HepG2 (cell line): ENCODE results near the gene KAT14. TPM values are rescaled to one million over a fixed set of nuclear protein-coding genes. Genes with fewer than 3 reads are reported as not detected.
A peak's percentile ranks its signal among the peaks of the same experiment; 100 is the strongest.

ENCODE experiments used
- ATAC-seq: fragments of 200-7000 bp; cut with Tn5 transposase; 3 replicates; pipeline ENCODE4 v1.9.1; 2020; ENCODE audit warnings: mild to moderate bottlenecking, moderate library complexity
- BruUV-seq: library from RNA; stranded (reverse); fragments of 400-500 nt; replicated peaks from 2 replicates; lab custom pipeline; 2021; lab: Mats Ljungman, UMichigan
- CTCF ChIA-PET: fragments of 300-600 bp; formaldehyde crosslinking; extraction: SDS; loops from one replicate; lab custom pipeline; 2021; ENCODE audit warnings: low total read pairs, inconsistent platforms, low intra/inter-chr PET ratio; lab: Yijun Ruan, JAX
- POLR2A ChIA-PET: fragments of 350-600 bp; sonication (Branson Sonifier 250); formaldehyde crosslinking; loops from one replicate; lab custom pipeline; 2020; ENCODE audit warnings: antibody characterized with exemption, inconsistent platforms; lab: Yijun Ruan, JAX
- DNase-seq: peaks from one replicate; pipeline ENCODE4 v3.0.0-alpha.2; 2015; ENCODE audit warnings: low spot score
- FAIRE-seq: peaks from 3 replicates; lab custom pipeline; 2011; peaks lifted over from hg19 to GRCh38; lab: Jason Lieb, UNC
- H2AFZ ChIP-seq: one replicate; pipeline ENCODE4 v1.6.1; 2011; ENCODE audit warnings: low read length, inconsistent platforms
- H3K27ac ChIP-seq: fragments of 300-600 bp; 3 replicates; pipeline ENCODE4 v1.8.0; 2011; ENCODE audit warnings: mixed run types, mild to moderate bottlenecking, mixed read lengths, low read length, inconsistent platforms; ENCODE audit not compliant: insufficient read depth; ENCODE audit errors: extremely low read length
- H3K27me3 ChIP-seq, 2 experiments: fragments of 200-600 bp in 1 of 2; 2 replicates in 1 of 2; 3 replicates in 1 of 2; pipeline versions ENCODE4 v1.6.0 to v1.8.0; 2011; ENCODE audit warnings: low read length in 2 of 2, mild to moderate bottlenecking in 2 of 2, moderate library complexity in 2 of 2, inconsistent platforms in 1 of 2; ENCODE audit not compliant: insufficient read depth in 2 of 2, control insufficient read depth in 1 of 2
- H3K36me3 ChIP-seq, 2 experiments: fragments of 200-600 bp in 1 of 2; replicated peaks in 1 of 2; 2 replicates in 1 of 2; 3 replicates in 1 of 2; pipeline versions ENCODE4 v1.5.1 to v1.8.0; 2011; ENCODE audit warnings: low read length in 2 of 2, inconsistent platforms in 1 of 2; ENCODE audit not compliant: insufficient read depth in 2 of 2, control insufficient read depth in 1 of 2
- H3K4me1 ChIP-seq: 2 replicates; pipeline ENCODE4 v1.5.1; 2012; ENCODE audit warnings: low read length, inconsistent platforms; ENCODE audit not compliant: insufficient read depth
- H3K4me2 ChIP-seq: 2 replicates; pipeline ENCODE4 v1.6.0; 2011; ENCODE audit warnings: low read depth, low read length, inconsistent platforms
- H3K4me3 ChIP-seq, 3 experiments: fragments of 200-600 bp in 1 of 3; sonication (generic), shearing (Covaris generic) in 1 of 3; replicated peaks in 1 of 3; 2 replicates each; pipeline ENCODE4 v1.5.1; 2011 to 2016; ENCODE audit warnings: low read length in 3 of 3, inconsistent platforms in 2 of 3, low read depth in 2 of 3, mild to moderate bottlenecking in 2 of 3, control low read depth in 1 of 3, mixed read lengths in 1 of 3; ENCODE audit not compliant: insufficient read depth in 1 of 3
- H3K79me2 ChIP-seq: one replicate; pipeline ENCODE4 v1.6.1; 2011; ENCODE audit warnings: low read length, inconsistent platforms; ENCODE audit not compliant: insufficient read depth
- H3K9ac ChIP-seq: 2 replicates; pipeline ENCODE4 v1.6.0; 2011; ENCODE audit warnings: mild to moderate bottlenecking, low read depth, low read length, inconsistent platforms; ENCODE audit not compliant: insufficient read depth
- H3K9me3 ChIP-seq: 2 replicates; pipeline ENCODE4 v1.5.1; 2012; ENCODE audit warnings: mild to moderate bottlenecking, low read length
- H4K20me1 ChIP-seq: 2 replicates; pipeline ENCODE4 v1.6.0; 2011; ENCODE audit warnings: inconsistent platforms, mild to moderate bottlenecking, low read length, moderate library complexity; ENCODE audit not compliant: insufficient read depth
- SOX6 ChIP-seq, 2 experiments: fragments of 450-650 bp in 1 of 2; sonication (generic) in 1 of 2; formaldehyde crosslinking in 1 of 2; IDR thresholded peaks; 2 replicates each; pipeline versions ENCODE4 v1.4.0 to v1.6.1; 2017 to 2020; ENCODE audit warnings: antibody characterized with exemption in 1 of 2, mild to moderate bottlenecking in 1 of 2, missing genetic modification reagents in 1 of 2
- ZNF75D ChIP-seq: sonication (generic); formaldehyde crosslinking; IDR thresholded peaks from 2 replicates; pipeline ENCODE4 v1.8.1; 2023; ENCODE audit warnings: missing genetic modification reagents, mild to moderate bottlenecking, borderline replicate concordance
- WGBS: methylation state at CpG from one replicate; pipeline ENCODE4 v1.1.6; 2017; ENCODE audit warnings: low lambda C conversion rate; 5-methylcytosine and 5-hydroxymethylcytosine counted together
- in situ Hi-C: cut with HindIII; loops from 2 replicates; pipeline ENCODE4 v1.10.0; 2017; ENCODE audit warnings: low pct_unique_long_range_greater_than_20kb; ENCODE audit not compliant: extremely low pct_ligation_motif_present
- intact Hi-C: fragments of 100-400 bp; cut with micrococcal nuclease; formaldehyde crosslinking; loops from one replicate; pipeline ENCODE4 v1.10.0; 2022; ENCODE audit not compliant: unreplicated experiment
- polyA plus RNA-seq, 8 experiments: library from polyadenylated mRNA; depleted of rRNA in 3 of 8; stranded (reverse) in 7 of 8; unstranded in 1 of 8; fragments of >200 nt; fragmentation: Illumina TruSeq in 4 of 8; extraction: Trizol in 4 of 8; gene quantifications; 2 replicates each; pipeline versions ENCODE4 v1.2.1 to v1.2.3, GENCODE V29; 2011 to 2016; ENCODE audit warnings: low read depth in 4 of 8, missing spikeins in 1 of 8, mixed read lengths in 1 of 8; ENCODE audit not compliant: insufficient read depth in 1 of 8
- total RNA-seq, 5 experiments: library from RNA; depleted of rRNA; stranded (reverse); fragments of >200 nt; fragmentation: Illumina TruSeq; extraction: Trizol; gene quantifications; 2 replicates each; pipeline ENCODE4 v1.2.3, GENCODE V29; 2016; ENCODE audit warnings: low read depth in 1 of 5
- TF ChIP-seq, protein P1 (sequence below): sonication (generic); formaldehyde crosslinking; IDR thresholded peaks from 2 replicates; pipeline ENCODE4 v1.5.0; 2020; ENCODE audit warnings: mild to moderate bottlenecking, low read depth, missing genetic modification reagents, borderline replicate concordance
- TF ChIP-seq, protein P2 (sequence below): sonication (generic); formaldehyde crosslinking; IDR thresholded peaks from 2 replicates; pipeline ENCODE4 v1.9.0; 2022; ENCODE audit warnings: missing genetic modification reagents, mild to moderate bottlenecking, borderline replicate concordance
- TF ChIP-seq, protein P3 (sequence below): sonication (generic); formaldehyde crosslinking; IDR thresholded peaks from 2 replicates; pipeline ENCODE4 v1.4.0; 2020; ENCODE audit warnings: missing genetic modification reagents

KAT14 gene
- total and polyA plus RNA-seq, 2 of the 13 experiments (the other 11 are each of a cell fraction or from before 2014, with no cell fraction given), result 5.1 to 15.1 TPM

- H3K27ac ChIP-seq, result no peak overlapping the region
- 24% methylated on average over 7 of the region's 7 CpGs for WGBS
- no peak overlapping the region for H3K9ac ChIP-seq
- H2AFZ ChIP-seq, result no peak overlapping the region
- H3K27me3 ChIP-seq, result peaks cover 0 to 40% of the 10 kb centered on the region in 2 experiments; a peak in 3 of 5 replicates
- CTCF ChIA-PET, result no interaction called here
- H3K79me2 ChIP-seq, result no peaks in the 10 kb centered on the region
- TF ChIP-seq, protein P1, sequence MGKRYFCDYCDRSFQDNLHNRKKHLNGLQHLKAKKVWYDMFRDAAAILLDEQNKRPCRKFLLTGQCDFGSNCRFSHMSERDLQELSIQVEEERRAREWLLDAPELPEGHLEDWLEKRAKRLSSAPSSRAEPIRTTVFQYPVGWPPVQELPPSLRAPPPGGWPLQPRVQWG (CRISPR knock-in tag), result no peak
- POLR2A ChIA-PET, result no interaction called here
- no peaks in the 10 kb centered on the region for H3K36me3 ChIP-seq
- H3K4me3 ChIP-seq, result no peak overlapping the region
- DNase-seq, result no peak
- H4K20me1 ChIP-seq, result no peaks in the 10 kb centered on the region
- intact Hi-C loops, result no loop called here
- no peaks in the 10 kb centered on the region for H3K4me1 ChIP-seq
- no TSS peak for BruUV-seq
- H3K9me3 ChIP-seq, result no peaks in the 10 kb centered on the region
- in situ Hi-C loops, result no loop called here
- no peak for ATAC-seq
- H3K4me2 ChIP-seq, result no peak overlapping the region
- FAIRE-seq, result no peak
These were observed 46.0 kb upstream of the KAT14 start for GRCh38 chr20:18091623-18092022.

DNA sequence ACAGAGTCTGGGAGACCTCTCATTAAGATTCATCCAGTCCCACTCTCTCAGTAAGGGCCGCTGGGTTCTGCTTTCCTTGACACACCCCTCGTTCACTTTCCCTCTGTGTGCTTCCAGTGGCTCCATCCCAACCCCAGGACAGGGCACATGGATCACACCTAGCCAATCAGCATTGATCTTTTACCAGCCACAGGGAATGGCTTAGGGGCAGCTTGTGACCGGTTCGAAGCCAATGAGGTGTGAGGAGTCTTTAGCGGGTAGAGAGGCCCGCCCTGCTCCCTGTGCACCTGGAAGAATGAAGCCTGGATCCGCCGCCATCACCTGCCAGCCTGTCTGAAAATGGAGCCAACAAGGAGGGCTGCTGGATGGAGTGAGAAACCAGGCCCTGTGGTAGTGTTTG, 44.8 kb upstream of the KAT14 start:
- Histone ChIP-seq H3K4me2 (no peak overlapping the region), H3K9ac (no peak overlapping the region), H3K4me1 (no peaks in the 10 kb centered on the region), H2AFZ (no peak overlapping the region), H3K27me3 (peaks cover 0 to 37% of the 10 kb centered on the region in 2 experiments; a peak in 3 of 5 replicates), H4K20me1 (no peaks in the 10 kb centered on the region), H3K27ac (no peak overlapping the region), H3K79me2 (no peaks in the 10 kb centered on the region), H3K9me3 (no peaks in the 10 kb centered on the region), H3K4me3 (no peak overlapping the region), H3K36me3 (no peaks in the 10 kb centered on the region)
- no TSS peak for BruUV-seq
- TF ChIP-seq, protein P2, sequence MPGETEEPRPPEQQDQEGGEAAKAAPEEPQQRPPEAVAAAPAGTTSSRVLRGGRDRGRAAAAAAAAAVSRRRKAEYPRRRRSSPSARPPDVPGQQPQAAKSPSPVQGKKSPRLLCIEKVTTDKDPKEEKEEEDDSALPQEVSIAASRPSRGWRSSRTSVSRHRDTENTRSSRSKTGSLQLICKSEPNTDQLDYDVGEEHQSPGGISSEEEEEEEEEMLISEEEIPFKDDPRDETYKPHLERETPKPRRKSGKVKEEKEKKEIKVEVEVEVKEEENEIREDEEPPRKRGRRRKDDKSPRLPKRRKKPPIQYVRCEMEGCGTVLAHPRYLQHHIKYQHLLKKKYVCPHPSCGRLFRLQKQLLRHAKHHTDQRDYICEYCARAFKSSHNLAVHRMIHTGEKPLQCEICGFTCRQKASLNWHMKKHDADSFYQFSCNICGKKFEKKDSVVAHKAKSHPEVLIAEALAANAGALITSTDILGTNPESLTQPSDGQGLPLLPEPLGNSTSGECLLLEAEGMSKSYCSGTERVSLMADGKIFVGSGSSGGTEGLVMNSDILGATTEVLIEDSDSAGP (CRISPR knock-in tag), result 0 out of 2 replicates have a peak, but pooled peaks have one; percentile 23
- TF ChIP-seq SOX6 (IDR thresholded peaks at IDR 0.05), result no peak
- no peak for TF ChIP-seq SOX6 (CRISPR knock-in tag; IDR thresholded peaks at IDR 0.05)
- TF ChIP-seq, protein P3, sequence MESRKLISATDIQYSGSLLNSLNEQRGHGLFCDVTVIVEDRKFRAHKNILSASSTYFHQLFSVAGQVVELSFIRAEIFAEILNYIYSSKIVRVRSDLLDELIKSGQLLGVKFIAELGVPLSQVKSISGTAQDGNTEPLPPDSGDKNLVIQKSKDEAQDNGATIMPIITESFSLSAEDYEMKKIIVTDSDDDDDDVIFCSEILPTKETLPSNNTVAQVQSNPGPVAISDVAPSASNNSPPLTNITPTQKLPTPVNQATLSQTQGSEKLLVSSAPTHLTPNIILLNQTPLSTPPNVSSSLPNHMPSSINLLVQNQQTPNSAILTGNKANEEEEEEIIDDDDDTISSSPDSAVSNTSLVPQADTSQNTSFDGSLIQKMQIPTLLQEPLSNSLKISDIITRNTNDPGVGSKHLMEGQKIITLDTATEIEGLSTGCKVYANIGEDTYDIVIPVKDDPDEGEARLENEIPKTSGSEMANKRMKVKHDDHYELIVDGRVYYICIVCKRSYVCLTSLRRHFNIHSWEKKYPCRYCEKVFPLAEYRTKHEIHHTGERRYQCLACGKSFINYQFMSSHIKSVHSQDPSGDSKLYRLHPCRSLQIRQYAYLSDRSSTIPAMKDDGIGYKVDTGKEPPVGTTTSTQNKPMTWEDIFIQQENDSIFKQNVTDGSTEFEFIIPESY, result peak; percentile 13; the same call in 1 of the 2 replicates
- no peak for TF ChIP-seq ZNF75D
- ATAC-seq, result peak; percentile 28
- ChIA-PET CTCF (no interaction called here), POLR2A (no interaction called here)
- intact Hi-C loops (no loop called here), in situ Hi-C loops (no loop called here)
- WGBS, result 53% methylated on average over 8 of the region's 8 CpGs
- no peak for DNase-seq
- no peak for FAIRE-seq
